ENCODE results near the gene CUX1.

- TF ChIP-seq CTCF (conservative IDR thresholded peaks at IDR 0.05 in 1 of 2, IDR thresholded peaks at IDR 0.05 in 1 of 2; ENCODE audit: low read depth in 1 of 2, low read length in 2 of 2), result no peak
- TF ChIP-seq EZH2 (IDR thresholded peaks at IDR 0.05; ENCODE audit: low read length, missing control alignments), result no peak
Observed at GRCh38 chr7:102214477-102215072, 397.1 kb downstream of the CUX1 start.

Measured in fibroblast of lung (primary cell).